ENCODE data around the gene HOXC11.

Gene HOXC11

GRCh38 chr12:53985994-53986685 is 13.2 kb downstream of the HOXC11 start:
- no peak for TF ChIP-seq POLR2A (IDR thresholded peaks at IDR 0.05; ENCODE audit: low read depth, low read length)
- no peak for DNase-seq (ENCODE audit: insufficient read length, low spot score)
- FAIRE-seq, result no peak

- FAIRE-seq, result no peak
- TF ChIP-seq POLR2A (IDR thresholded peaks at IDR 0.05; ENCODE audit: low read depth, low read length), result no peak
- no peak for DNase-seq (ENCODE audit: insufficient read length, low spot score)
Measured at GRCh38 chr12:53986686-53987483, 14.0 kb downstream of the HOXC11 start.

- FAIRE-seq, result no peak
- no peak for DNase-seq (ENCODE audit: insufficient read length, low spot score)
Measured at GRCh38 chr12:53987787-53988230, 14.9 kb downstream of the HOXC11 start.

GRCh38 chr12:53988541-53989226 is 15.8 kb downstream of the HOXC11 start:
- TF ChIP-seq POLR2A (IDR thresholded peaks at IDR 0.05; ENCODE audit: low read depth, low read length), result no peak
- FAIRE-seq, result no peak
- no peak for DNase-seq (ENCODE audit: insufficient read length, low spot score)

More at GRCh38 chr12:53987787-53988230, 14.9 kb downstream of the HOXC11 start:
- no peak for TF ChIP-seq POLR2A (IDR thresholded peaks at IDR 0.05; ENCODE audit: low read depth, low read length)

- no peak for TF ChIP-seq POLR2A (IDR thresholded peaks at IDR 0.05; ENCODE audit: low read depth, low read length)
- FAIRE-seq (no peak), DNase-seq (ENCODE audit: insufficient read length, low spot score) (no peak)
Measured at GRCh38 chr12:53989227-53990113, 16.5 kb downstream of the HOXC11 start.

- FAIRE-seq (no peak), DNase-seq (ENCODE audit: insufficient read length, low spot score) (no peak)
- TF ChIP-seq POLR2A (IDR thresholded peaks at IDR 0.05; ENCODE audit: low read depth, low read length), result no peak
Measured at GRCh38 chr12:53990311-53991076, 17.6 kb downstream of the HOXC11 start.

GRCh38 chr12:53991077-53991460 is 18.1 kb downstream of the HOXC11 start:
- TF ChIP-seq POLR2A (IDR thresholded peaks at IDR 0.05; ENCODE audit: low read depth, low read length), result no peak
- FAIRE-seq (no peak), DNase-seq (ENCODE audit: insufficient read length, low spot score) (no peak)

GRCh38 chr12:53992377-53992889 is 19.5 kb downstream of the HOXC11 start:
- DNase-seq (ENCODE audit: insufficient read length, low spot score) (no peak), FAIRE-seq (no peak)
- no peak for TF ChIP-seq POLR2A (IDR thresholded peaks at IDR 0.05; ENCODE audit: low read depth, low read length)

GRCh38 chr12:53993162-53994008 is 20.5 kb downstream of the HOXC11 start:
- FAIRE-seq (no peak), DNase-seq (ENCODE audit: insufficient read length, low spot score) (no peak)
- TF ChIP-seq POLR2A (IDR thresholded peaks at IDR 0.05; ENCODE audit: low read depth, low read length), result no peak

GRCh38 chr12:53994009-53994263 is 21.0 kb downstream of the HOXC11 start:
- FAIRE-seq, result no peak

GRCh38 chr12:53994264-53995001 is 21.5 kb downstream of the HOXC11 start:
- DNase-seq (ENCODE audit: insufficient read length, low spot score) (no peak), FAIRE-seq (no peak)
- no peak for TF ChIP-seq POLR2A (IDR thresholded peaks at IDR 0.05; ENCODE audit: low read depth, low read length)

More at GRCh38 chr12:53994009-53994263, 21.0 kb downstream of the HOXC11 start:
- TF ChIP-seq POLR2A (IDR thresholded peaks at IDR 0.05; ENCODE audit: low read depth, low read length), result no peak
- no peak for DNase-seq (ENCODE audit: insufficient read length, low spot score)

All from H54 (cell line).